A673 (cell line): ENCODE measurements around the gene LDB1.

Source experiments
- CTCF ChIP-seq: fragments of 300-800, 200-600 bp; sonication (generic); conservative IDR thresholded peaks from 2 replicates; pipeline ENCODE4 v1.5.1; 2017; ENCODE audit warnings: low read depth, mild to moderate bottlenecking, antibody characterized with exemption, low read length, moderate library complexity, mixed read lengths
- EZH2 ChIP-seq: fragments of 200-600 bp; sonication (generic); IDR thresholded peaks from 2 replicates; pipeline ENCODE4 v1.6.1; 2017; ENCODE audit warnings: borderline replicate concordance, low read depth, mild to moderate bottlenecking, mixed read lengths, antibody characterized with exemption, low read length; ENCODE audit not compliant: poor library complexity, severe bottlenecking

- TF ChIP-seq CTCF (no peak), EZH2 (no peak)
Measured at GRCh38 chr10:102090772-102091171, 29.4 kb downstream of the LDB1 start.
